GM15510 (cell line): ENCODE data around the gene PTPRN2.

Experiments used
- POLR2A ChIP-seq: IDR thresholded peaks from 3 replicates; pipeline ENCODE4 v1.6.1; 2011; ENCODE audit warnings: borderline replicate concordance; ENCODE audit not compliant: insufficient read length; ENCODE audit errors: extremely low read depth

The PTPRN2 gene

DNA sequence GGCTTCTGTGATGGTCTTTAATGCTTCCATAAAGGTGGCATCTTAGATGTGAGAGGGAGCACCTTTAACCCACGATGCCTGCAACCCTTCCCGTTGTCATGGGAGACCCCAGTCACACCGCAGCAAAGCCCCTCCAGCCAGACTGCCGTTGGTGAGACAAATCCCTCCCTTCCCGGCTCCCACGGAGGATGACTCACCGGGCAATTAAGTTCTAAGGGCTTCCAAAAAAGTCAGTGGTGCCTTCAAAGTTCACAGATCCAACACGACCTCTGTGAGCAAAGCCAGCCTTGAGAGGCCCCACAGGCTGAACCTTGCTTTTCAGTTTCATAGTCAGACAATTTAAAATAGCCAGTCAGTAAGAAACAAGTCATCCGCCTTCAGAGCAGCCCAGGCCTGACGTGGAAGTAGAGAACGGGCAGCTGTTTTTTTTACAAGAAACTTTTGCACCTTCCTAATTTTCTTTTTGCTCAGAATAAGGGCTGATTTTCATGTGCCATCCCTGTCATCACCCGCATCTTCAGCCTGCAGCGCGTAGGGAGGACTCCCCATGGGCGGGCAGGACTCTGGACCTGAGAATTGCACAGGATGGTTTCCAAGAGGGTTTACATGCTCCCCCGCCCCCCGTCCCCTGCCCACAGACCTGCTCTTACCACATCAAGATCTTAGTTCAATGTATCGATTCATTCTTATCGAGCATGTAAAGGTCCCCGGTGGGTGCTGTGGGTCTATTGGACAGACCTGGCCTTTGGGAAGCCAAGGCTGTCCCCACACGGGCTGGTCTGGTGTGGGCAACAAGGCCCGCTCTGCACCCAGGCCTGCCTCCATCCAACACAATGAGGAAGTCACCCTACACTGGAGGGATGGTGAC lies 916.9 kb downstream of the PTPRN2 start:
- no peak for TF ChIP-seq POLR2A

- TF ChIP-seq POLR2A, result no peak
These were observed 917.8 kb downstream of the PTPRN2 start for GRCh38 chr7:157669768-157670351.

DNA sequence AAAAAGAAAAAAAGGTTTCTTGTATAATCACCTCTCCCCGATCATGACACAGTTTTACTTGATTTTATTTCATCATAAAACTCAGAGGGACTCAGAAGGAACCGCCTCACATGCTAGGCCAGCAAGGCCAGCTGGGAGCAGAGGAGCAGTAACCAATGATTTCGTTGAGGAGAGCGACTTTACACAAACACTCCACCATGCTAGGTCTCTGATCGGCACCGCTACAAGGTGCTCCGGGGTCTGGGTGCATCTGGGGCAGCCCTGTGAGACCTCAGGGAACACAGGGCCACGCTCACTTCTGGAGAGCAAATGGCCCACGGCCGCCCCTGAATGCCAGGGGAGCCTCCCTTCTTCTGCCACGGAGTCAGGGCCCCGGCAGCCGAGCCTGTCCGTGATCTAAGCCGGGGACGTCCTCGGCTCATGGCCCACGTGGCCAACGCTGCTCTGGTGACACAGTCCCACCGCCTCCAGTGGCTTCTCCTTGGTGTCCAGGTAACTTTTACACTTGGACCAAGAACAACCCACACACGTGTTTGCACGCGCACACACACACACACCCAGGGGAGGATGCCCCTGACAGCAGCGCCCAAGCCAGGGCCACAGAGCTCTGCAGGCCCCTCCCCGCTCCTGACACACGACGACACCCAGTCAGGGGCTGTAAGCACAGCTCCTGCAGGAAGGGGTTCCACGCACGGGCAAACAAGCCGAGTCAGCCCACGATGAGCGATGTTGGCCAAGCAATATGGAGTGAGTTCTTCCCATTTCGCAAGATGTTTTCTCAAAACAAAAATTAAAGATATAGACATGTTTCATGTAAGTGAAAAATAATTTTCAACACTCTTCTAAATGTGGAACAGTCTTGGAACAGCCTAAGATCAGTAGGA lies 918.5 kb downstream of the PTPRN2 start:
- TF ChIP-seq POLR2A, result no peak

- no peak for TF ChIP-seq POLR2A
These were observed 919.3 kb downstream of the PTPRN2 start for GRCh38 chr7:157668221-157668883.

DNA sequence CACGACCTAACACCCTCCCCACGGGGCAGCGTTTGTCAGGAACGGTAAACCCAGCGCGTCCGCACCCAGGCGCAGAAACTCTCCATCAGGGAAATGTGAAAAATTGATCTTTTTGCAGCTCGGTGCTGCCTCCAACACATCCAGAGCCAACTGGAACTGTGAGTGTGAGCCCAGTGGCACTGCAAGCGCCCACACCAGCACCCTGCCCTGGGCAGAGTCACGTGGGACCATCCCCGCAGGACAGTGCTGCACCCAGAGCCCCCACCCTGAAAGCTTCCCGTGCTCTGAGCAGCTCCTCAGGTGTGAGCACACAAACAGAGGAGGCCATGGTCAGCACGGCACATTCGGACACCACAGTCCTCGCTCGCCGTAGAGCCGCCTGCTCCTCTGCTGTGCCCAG lies 919.9 kb downstream of the PTPRN2 start:
- no peak for TF ChIP-seq POLR2A

- no peak for TF ChIP-seq POLR2A
These were observed 920.4 kb downstream of the PTPRN2 start for GRCh38 chr7:157667261-157667660.

DNA sequence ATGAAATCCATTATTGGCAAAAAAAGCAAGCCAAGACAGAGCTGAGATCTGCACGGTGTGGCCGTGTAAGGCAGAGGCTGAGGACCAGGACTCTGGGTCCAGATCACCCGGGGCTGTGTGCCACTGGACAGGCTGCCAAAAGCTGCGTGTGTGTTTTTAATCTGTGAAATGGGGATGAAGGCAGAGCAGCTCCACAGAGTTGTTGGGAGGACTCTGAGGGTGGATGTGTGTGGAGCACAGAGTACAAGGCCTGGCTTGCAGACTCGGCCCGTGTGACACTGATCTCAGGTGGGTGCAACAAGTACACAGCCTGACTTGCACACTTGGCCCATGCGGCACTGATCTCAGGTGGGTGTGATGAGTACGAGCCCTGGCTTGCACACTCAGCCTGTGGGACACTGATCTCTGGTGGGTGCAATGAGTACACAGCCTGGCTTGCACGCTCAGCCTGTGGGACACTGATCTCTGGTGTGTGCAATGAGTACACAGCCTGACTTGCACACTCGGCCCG lies 921.0 kb downstream of the PTPRN2 start:
- no peak for TF ChIP-seq POLR2A

DNA sequence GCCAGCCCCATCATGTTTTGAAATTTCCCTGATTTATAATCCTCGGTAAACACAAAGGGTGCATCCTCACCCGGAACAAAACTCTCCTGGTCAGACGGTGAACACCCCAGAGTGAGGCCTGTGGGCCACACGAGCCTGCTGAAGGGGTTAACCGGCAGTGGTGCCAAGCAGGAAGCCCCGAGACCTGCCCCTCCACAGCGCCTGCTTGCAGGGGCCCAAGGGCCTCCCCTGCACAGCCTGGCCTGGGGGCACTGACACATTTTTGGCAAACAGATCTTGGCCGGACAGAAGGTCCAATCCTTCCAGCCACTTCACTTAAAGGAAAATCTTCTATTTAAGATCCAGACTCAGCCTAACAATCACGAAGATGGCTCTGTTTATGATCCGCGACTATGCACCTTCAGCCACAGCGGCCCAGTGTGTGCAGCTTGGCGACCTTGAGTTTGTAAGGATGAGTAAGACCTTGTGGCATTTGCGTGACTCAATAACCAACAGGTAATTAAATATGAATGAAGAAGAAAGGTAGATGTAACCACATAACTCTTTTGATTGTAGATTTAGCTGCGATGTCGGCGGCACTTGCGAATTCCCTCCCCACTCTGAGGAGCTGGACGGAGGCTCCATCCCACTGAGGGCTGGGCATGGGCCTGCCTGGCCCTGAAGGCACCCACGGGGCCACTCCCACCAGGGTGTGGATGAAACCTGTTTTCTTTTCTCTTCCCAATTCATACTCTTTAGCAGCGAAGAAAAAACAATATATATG lies 922.6 kb downstream of the PTPRN2 start:
- no peak for TF ChIP-seq POLR2A

GRCh38 chr7:157664034-157664433 lies 923.6 kb downstream of the PTPRN2 start:
- no peak for TF ChIP-seq POLR2A

GRCh38 chr7:157662981-157663716 lies 924.5 kb downstream of the PTPRN2 start:
- no peak for TF ChIP-seq POLR2A

DNA sequence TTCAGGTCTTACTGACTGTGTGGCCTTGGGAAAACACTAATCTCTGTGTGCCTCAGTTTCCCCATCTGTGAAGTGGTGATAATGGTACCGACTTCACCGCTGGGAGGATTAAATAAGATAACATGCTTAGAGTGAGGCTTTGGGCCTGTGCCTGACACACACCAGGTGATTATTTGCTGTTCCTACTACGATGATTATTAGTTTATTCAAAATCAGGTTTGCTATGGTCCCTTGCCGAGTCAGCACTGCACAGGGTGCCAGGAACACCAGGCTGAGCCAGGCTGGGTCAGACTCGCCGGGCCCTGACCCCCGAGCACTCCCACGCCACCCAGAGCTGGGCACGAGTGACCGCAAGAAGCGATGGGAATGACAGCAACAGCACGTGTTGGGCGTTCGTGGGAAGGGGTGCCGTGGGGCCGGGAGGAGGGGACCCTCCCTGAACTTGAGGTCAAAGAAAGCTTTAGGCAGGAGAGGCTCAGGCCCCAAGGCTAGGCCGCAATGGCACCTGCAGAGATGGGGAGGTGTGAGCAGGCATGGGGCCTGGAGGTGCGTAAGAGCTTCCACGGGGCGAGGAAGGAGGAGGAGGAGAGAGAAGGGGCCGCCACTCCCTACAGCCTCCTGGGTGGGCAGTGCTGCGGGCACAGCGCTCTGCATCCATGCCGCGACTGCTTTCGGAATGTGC lies 925.4 kb downstream of the PTPRN2 start:
- TF ChIP-seq POLR2A, result no peak

DNA sequence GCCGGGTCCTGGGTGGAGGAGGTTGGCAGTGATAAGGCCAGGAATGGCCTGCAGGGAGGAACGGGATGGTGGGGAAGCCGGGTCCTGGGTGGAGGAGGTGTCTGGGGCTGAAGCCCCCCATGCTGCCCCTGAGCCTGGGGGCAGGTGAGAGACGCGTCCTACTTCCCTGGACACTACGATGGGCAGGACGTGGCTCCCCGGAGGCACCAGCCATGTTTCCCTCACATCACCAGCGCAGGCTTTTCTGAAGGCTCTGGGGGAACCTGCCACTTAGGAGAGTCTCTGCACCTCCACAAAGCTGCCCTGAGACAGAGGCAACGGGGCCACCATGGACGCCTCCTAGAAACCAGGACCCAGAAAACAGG lies 926.0 kb downstream of the PTPRN2 start:
- no peak for TF ChIP-seq POLR2A
